HG03066 (cell line): ENCODE measurements around the gene KCNG3.

Experiments
- ATAC-seq: cut with Tn5 transposase; IDR thresholded peaks from one replicate; pipeline ENCODE4 v1.9.1; 2021; ENCODE audit warnings: low read depth; ENCODE audit not compliant: unreplicated experiment

KCNG3 gene

DNA sequence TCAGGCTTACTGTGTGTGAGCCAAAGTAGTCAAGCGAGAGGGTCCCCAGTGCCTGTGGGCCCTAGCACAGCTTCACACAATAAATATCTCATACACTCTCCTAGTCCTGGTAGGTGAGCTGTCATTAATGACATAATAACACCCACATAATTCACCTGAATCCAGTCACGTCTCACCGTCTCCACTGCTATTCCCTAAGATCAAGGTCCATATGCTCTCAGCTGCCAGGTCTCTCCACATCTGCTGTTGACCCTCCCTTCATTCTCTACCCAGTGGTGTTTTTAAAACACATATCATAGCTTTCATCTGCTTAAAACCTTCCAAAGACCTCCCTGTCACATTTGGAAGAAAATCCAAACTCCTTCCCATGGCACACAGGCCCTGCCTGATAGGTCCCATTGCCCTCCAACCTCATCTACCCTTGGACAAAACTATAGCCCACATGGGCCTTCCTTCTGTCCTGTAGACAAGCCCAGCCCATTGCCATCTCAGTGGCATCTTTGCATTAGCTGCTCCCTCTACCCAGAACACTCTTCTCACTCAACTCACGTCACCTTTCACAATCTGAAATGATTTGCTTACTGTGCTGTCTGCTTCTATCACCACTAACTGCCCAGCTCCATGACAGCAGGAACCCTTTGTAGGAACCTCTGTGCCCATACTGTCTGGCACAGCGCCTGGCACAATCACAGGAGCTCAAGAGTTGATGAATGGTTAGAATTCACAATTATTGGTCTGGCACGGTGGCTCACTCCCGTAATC lies 7.5 kb downstream of the KCNG3 start:
- no peak for ATAC-seq

GRCh38 chr2:42480402-42480801 lies 13.4 kb downstream of the KCNG3 start:
- no peak for ATAC-seq

GRCh38 chr2:42474765-42475454 lies 18.9 kb downstream of the KCNG3 start:
- no peak for ATAC-seq

DNA sequence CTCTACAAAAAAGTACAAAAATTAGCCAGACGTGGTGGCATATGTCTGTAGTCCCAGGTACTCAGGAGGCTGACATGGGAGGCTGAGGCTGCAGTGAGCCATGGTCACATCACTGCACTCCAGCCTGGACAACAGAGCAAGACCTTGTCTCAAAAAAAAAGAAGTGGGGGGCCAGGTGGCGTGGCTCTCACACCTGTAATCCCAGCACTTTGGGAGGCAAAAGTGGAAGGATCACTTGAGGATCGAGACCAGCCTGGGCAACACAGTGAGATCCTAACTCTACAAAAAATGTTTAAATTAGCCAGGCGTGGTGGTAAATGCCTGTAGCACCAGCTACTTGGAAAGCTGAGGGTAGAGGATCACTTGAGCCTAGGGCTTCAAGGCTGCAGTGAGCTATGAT lies 23.1 kb downstream of the KCNG3 start:
- ATAC-seq: no peak

GRCh38 chr2:42464631-42465030 lies 29.2 kb downstream of the KCNG3 start:
- ATAC-seq: no peak

DNA sequence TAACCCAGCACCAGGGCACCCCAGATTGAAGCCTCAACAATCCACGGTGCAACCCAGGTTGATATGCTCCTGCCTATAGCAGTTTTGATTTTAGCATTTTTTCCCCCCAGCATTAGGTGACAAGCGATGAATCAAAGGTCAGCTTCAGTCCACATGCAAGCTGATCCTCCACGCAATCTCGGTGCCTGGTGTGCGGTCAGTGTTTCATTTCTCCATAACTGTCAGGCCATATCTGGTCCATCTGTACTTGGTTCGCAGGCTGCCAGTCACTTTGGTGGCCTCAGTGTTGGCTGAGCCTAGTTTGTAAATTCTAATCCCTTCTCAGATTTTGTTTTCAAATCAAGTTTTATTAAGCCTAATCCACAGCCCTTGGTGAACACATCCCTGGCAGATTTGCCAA lies 30.2 kb downstream of the KCNG3 start:
- no peak for ATAC-seq

GRCh38 chr2:42459296-42459695 lies 34.5 kb downstream of the KCNG3 start:
- ATAC-seq: no peak

GRCh38 chr2:42458396-42458795 lies 35.4 kb downstream of the KCNG3 start:
- ATAC-seq: no peak

GRCh38 chr2:42457011-42457410 lies 36.8 kb downstream of the KCNG3 start:
- no peak for ATAC-seq

DNA sequence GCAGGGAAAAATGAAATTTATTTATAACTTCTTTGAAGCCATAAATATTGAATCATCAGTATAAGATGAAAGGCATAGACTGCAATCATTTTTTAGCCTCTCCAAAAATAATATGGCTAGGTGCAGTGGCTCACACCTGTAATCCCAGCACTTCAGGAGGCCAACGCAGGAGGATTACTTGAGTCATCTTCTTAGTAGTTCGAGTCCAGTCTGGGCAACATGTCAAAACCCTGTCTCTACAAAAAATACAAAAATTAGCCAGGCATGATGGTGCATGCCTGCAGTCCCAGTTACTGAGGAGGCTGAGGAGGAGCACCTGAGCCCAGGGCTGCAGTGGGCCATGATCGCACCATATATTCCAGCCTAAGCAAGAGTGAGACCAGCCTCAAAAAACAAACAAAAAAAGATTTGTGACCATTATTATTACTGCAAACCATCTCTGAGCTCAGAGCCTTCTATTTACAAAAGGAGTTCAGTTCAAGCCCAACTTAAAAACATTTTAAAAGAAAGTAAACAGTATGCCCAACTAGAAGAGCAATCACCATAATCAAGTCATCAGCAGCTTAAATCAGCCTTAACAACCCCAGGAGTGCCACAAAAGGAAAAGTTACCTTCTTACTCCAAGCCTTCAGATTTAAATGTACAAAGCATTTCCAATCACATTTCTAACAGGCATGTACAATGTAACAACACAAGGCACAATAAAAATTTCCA lies 37.5 kb downstream of the KCNG3 start:
- no peak for ATAC-seq

DNA sequence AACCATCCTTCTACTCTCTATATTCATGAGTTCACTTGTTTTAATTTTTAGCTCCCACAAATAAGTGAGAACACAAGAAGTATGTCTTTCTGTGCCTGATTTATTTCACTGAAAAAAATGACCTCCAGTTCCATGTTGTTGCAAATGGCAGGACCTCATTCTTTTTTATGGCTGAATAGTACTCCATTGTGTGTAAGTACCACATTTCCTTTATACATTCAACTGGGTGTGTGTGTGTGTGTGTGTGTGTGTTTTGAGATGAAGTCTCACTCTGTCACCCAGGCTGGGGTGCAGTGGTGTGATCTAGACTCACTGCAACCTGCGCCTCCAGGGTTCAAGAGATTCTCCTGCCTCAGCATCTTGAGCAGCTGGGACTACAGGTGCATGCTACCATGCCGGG lies 41.2 kb downstream of the KCNG3 start:
- no peak for ATAC-seq

GRCh38 chr2:42450136-42450535 lies 43.6 kb downstream of the KCNG3 start:
- ATAC-seq: no peak

- no peak for ATAC-seq
Measured at GRCh38 chr2:42449163-42450087, 44.4 kb downstream of the KCNG3 start.

GRCh38 chr2:42448163-42448562 lies 45.6 kb downstream of the KCNG3 start:
- no peak for ATAC-seq

DNA sequence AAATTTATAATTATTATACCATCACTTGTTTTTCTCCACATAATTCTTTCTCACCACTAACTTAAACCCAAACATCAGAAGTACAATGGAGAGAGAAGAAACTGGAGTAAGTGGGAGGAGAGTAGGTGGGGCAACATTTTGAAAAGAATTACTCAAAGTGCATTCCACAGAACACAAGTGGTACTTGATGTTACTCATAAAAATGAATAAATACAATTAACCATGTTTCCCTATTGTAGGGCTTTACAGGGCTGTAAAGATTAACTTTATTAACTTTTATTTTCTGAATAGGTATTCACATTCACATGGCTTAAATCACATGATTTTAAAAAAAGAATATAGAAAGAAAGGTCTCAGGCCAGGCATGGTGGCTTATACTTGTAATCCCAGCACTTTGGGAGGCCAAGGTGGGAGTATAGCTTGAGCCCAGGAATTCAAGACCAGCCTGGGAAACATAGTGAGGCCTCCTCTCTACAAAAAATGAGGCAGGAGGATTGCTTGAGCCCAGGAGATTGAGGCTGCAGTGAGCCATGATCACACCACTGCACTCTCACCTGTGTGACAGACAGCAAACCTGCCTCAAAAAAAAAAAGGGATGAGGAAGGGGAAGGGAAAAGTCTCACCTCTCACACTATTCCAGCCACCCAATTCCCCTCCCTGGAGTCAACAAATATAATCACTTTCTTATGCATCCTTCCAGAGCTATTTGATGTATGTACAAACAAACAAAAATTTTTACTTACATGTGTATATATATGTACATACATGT lies 47.1 kb downstream of the KCNG3 start:
- no peak for ATAC-seq

DNA sequence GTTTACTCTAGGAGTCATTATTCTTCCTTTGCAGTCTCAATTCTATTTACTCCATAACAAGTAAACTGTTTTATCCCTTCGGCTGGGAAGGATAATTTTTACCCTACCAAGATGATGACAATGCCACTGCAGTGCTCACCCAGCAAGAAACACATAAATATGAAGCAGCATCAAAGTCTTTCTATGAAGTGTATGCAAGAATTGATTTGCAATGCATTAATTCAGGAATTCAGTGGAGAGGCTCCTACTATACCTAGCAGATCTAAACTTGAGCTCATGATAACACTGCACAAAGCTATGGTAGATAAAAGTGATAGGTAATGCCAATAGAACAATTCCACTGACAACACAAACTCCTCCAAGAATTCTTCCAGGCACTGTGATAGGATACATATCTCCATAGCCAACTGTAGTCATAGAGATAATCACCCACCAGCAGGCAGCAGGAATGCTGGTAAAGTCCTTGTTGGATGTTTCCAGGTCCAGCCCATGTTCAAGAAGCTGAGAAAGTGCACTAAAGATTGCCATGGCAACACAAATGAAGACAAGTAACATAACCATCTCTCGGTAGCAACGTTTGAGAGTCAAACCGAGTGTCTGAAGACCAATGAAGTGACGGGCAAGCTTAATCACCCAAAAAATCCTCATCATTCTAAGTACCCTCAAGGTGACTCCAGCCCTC lies 49.9 kb downstream of the KCNG3 start:
- ATAC-seq: no peak

DNA sequence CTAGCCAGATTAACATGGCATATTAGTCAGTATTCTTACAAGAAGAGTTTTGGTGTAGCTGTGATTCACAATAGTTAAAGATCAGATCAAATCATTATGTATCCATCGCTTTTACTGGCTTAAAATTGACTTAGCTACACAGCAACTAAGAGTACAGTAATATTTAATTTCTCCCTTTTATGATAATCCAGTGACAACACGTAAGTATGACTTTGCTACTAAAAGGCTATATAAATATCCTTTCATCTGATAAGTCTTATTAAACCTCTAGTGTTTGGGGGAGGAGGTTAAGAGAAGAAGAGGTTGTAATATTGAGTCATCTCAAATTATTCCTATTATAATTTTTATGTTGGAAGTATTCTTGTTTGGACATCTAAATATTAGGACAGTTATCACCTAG lies 51.0 kb downstream of the KCNG3 start:
- ATAC-seq: no peak

- ATAC-seq: no peak
Measured at GRCh38 chr2:42438685-42439084, 55.1 kb downstream of the KCNG3 start.

DNA sequence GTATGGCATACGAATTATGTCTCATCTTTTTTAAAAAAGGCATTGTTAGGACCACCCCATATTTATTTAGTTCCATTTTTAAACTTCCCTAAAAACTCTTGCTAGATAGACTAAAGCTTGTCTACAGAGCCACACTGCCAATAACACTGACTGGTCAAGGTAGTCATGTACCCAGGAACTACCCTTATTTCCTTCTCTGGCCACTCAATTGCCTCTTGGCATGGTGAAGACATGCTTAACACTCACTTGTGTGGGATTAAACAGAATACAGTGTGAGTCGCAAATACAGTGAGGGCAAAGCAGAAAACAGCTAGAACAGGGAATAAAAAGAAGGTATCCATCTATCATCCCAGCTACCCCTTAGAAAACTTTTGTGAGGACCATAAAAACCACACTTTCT lies 57.4 kb downstream of the KCNG3 start:
- ATAC-seq: no peak
